ELR (cell line): ENCODE data around the gene CDIP1.
A peak's percentile ranks its signal among the peaks of the same experiment; 100 is the strongest.

Experiments used
- DNase-seq: peaks from one replicate; pipeline ENCODE4 v3.0.0-alpha.2; 2015; ENCODE audit warnings: low read depth

CDIP1 gene

GRCh38 chr16:4513881-4514280 is 24.7 kb downstream of the CDIP1 start:
- no peak for DNase-seq

GRCh38 chr16:4513086-4513860 is 25.3 kb downstream of the CDIP1 start:
- no peak for DNase-seq

GRCh38 chr16:4512473-4512872 is 26.1 kb downstream of the CDIP1 start:
- no peak for DNase-seq

GRCh38 chr16:4511441-4512082 is 27.0 kb downstream of the CDIP1 start:
- DNase-seq = peak; percentile 56

GRCh38 chr16:4510747-4511426 is 27.7 kb downstream of the CDIP1 start:
- DNase-seq = no peak

GRCh38 chr16:4510131-4510530 is 28.4 kb downstream of the CDIP1 start:
- DNase-seq = no peak

GRCh38 chr16:4509420-4509819 is 29.2 kb downstream of the CDIP1 start:
- no peak for DNase-seq

GRCh38 chr16:4508806-4509205 is 29.8 kb downstream of the CDIP1 start:
- no peak for DNase-seq

- no peak for DNase-seq
Observed at GRCh38 chr16:4507588-4508345, 30.8 kb downstream of the CDIP1 start.

- DNase-seq = peak; percentile 76
Observed at GRCh38 chr16:4506450-4506849, 32.1 kb downstream of the CDIP1 start.

GRCh38 chr16:4505356-4506147 is 33.0 kb downstream of the CDIP1 start:
- peak; percentile 36 for DNase-seq

GRCh38 chr16:4501071-4501478 is 37.5 kb downstream of the CDIP1 start:
- peak; percentile 45 for DNase-seq

GRCh38 chr16:4500272-4500671 is 38.3 kb downstream of the CDIP1 start:
- peak; percentile 89 for DNase-seq

GRCh38 chr16:4499196-4499555 is 39.4 kb downstream of the CDIP1 start:
- no peak for DNase-seq

- DNase-seq = no peak
Observed at GRCh38 chr16:4498546-4499195, 39.9 kb downstream of the CDIP1 start.

GRCh38 chr16:4496305-4496704 is 42.3 kb downstream of the CDIP1 start:
- peak; percentile 90 for DNase-seq

- DNase-seq = peak; percentile 24
Observed at GRCh38 chr16:4495766-4496165, 42.8 kb downstream of the CDIP1 start.

GRCh38 chr16:4494746-4495490 is 43.7 kb downstream of the CDIP1 start:
- peak; percentile 91 for DNase-seq

GRCh38 chr16:4491898-4492297 is 46.7 kb downstream of the CDIP1 start:
- no peak for DNase-seq

GRCh38 chr16:4489030-4489429 is 49.5 kb downstream of the CDIP1 start:
- peak; percentile 82 for DNase-seq
